IMR-90 (cell line): ENCODE measurements around the gene AUTS2. TPM values are rescaled to one million over a fixed set of nuclear protein-coding genes. Genes with fewer than 3 reads are reported as not detected.

ENCODE experiments used
- ATAC-seq: fragments of 200-7000 bp; cut with Tn5 transposase; 2 replicates; pipeline ENCODE4 v1.9.1; 2020; ENCODE audit warnings: low read depth, mild to moderate bottlenecking, moderate library complexity
- BruUV-seq: library from RNA; stranded (reverse); fragments of 400-500 nt; replicated peaks from 2 replicates; lab custom pipeline; 2021; lab: Mats Ljungman, UMichigan
- CTCF ChIA-PET: fragments of 300-600 bp; formaldehyde crosslinking; extraction: SDS; loops from one replicate; lab custom pipeline; 2021; ENCODE audit warnings: antibody characterized with exemption; lab: Yijun Ruan, JAX
- POLR2A ChIA-PET: fragments of 300-600 bp; sonication (Branson Sonifier 250); formaldehyde crosslinking; loops from one replicate; lab custom pipeline; 2022; ENCODE audit warnings: antibody characterized with exemption; ENCODE audit not compliant: unreplicated experiment; lab: Charles Lee
- DNase-seq: peaks from one replicate; pipeline ENCODE4 v3.0.0; 2013
- H2AFZ ChIP-seq: replicated peaks from 2 replicates; pipeline ENCODE3; 2013; ENCODE audit warnings: low read length, mild to moderate bottlenecking; ENCODE audit not compliant: poor library complexity
- H2AK5ac ChIP-seq: 2 replicates; pipeline ENCODE4 v1.6.1; 2013; ENCODE audit warnings: low read depth, low read length, inconsistent platforms
- H2AK9ac ChIP-seq: replicated peaks from 2 replicates; pipeline ENCODE3; 2013; ENCODE audit warnings: mild to moderate bottlenecking, low read depth, low read length, moderate library complexity; ENCODE audit not compliant: poor library complexity
- H2BK120ac ChIP-seq: 2 replicates; pipeline ENCODE4 v1.6.1; 2013; ENCODE audit warnings: low read depth, low read length, inconsistent platforms
- H2BK15ac ChIP-seq: 3 replicates; pipeline ENCODE4 v1.6.1; 2013; ENCODE audit warnings: low read depth, low read length, inconsistent platforms
- H2BK20ac ChIP-seq: 2 replicates; pipeline ENCODE4 v1.6.1; 2013; ENCODE audit warnings: low read depth, mild to moderate bottlenecking, inconsistent platforms, low read length, moderate library complexity
- H2BK5ac ChIP-seq: 2 replicates; pipeline ENCODE4 v1.6.1; 2013; ENCODE audit warnings: mild to moderate bottlenecking, low read depth, low read length, inconsistent platforms; ENCODE audit not compliant: poor library complexity, severe bottlenecking
- H3K14ac ChIP-seq: replicated peaks from 2 replicates; pipeline ENCODE4 v1.6.1; 2013; ENCODE audit warnings: low read depth, low read length, inconsistent platforms
- H3K18ac ChIP-seq: 2 replicates; pipeline ENCODE4 v1.6.1; 2013; ENCODE audit warnings: low read depth, low read length, control low read depth
- H3K23ac ChIP-seq: 2 replicates; pipeline ENCODE4 v1.6.1; 2013; ENCODE audit warnings: low read depth, low read length, inconsistent platforms
- H3K27ac ChIP-seq: 2 replicates; pipeline ENCODE4 v1.5.1; 2013; ENCODE audit warnings: mild to moderate bottlenecking, control low read depth, low read length; ENCODE audit not compliant: insufficient read depth
- H3K27me3 ChIP-seq: 2 replicates; pipeline ENCODE4 v1.6.1; 2013; ENCODE audit warnings: low read length; ENCODE audit not compliant: control insufficient read depth, insufficient read depth
- H3K36me3 ChIP-seq: 2 replicates; pipeline ENCODE4 v1.6.1; 2013; ENCODE audit warnings: low read length, mixed read lengths; ENCODE audit not compliant: control insufficient read depth, insufficient read depth
- H3K4ac ChIP-seq: 2 replicates; pipeline ENCODE4 v1.6.1; 2013; ENCODE audit warnings: low read depth, low read length, inconsistent platforms
- H3K4me1 ChIP-seq: 2 replicates; pipeline ENCODE4 v1.6.1; 2013; ENCODE audit warnings: low read length, mixed read lengths; ENCODE audit not compliant: control insufficient read depth, insufficient read depth
- H3K4me2 ChIP-seq: 2 replicates; pipeline ENCODE4 v1.6.1; 2013; ENCODE audit warnings: low read depth, mild to moderate bottlenecking, control low read depth, low read length, moderate library complexity
- H3K4me3 ChIP-seq: 2 replicates; pipeline ENCODE4 v1.5.1; 2013; ENCODE audit warnings: low read depth, mild to moderate bottlenecking, control low read depth, low read length, moderate library complexity; ENCODE audit not compliant: insufficient read depth
- H3K56ac ChIP-seq: 2 replicates; pipeline ENCODE4 v1.6.1; 2013; ENCODE audit warnings: low read length, inconsistent platforms; ENCODE audit not compliant: insufficient read depth; ENCODE audit errors: extremely low read depth
- H3K79me1 ChIP-seq, 2 experiments: 2 replicates each; pipeline ENCODE4 v1.6.1; 2013; ENCODE audit warnings: low read length in 2 of 2, inconsistent platforms in 1 of 2, low read depth in 1 of 2
- H3K9ac ChIP-seq: 2 replicates; pipeline ENCODE4 v1.6.1; 2013; ENCODE audit warnings: low read depth, low read length, control low read depth
- H3K9me1 ChIP-seq: 2 replicates; pipeline ENCODE4 v1.6.1; 2013; ENCODE audit warnings: low read length, inconsistent platforms; ENCODE audit not compliant: insufficient read depth
- H3K9me3 ChIP-seq: 2 replicates; pipeline ENCODE4 v1.6.1; 2013; ENCODE audit warnings: low read length; ENCODE audit not compliant: control insufficient read depth, insufficient read depth
- H4K20me1 ChIP-seq: 2 replicates; pipeline ENCODE4 v1.6.1; 2013; ENCODE audit warnings: low read length, inconsistent platforms; ENCODE audit not compliant: insufficient read depth
- H4K5ac ChIP-seq: 2 replicates; pipeline ENCODE4 v1.6.1; 2013; ENCODE audit warnings: mild to moderate bottlenecking, low read depth, low read length, control low read depth
- H4K8ac ChIP-seq, 2 experiments: 2 replicates each; pipeline ENCODE4 v1.6.1; 2013; ENCODE audit warnings: low read depth in 2 of 2, low read length in 2 of 2, control low read depth in 1 of 2, inconsistent platforms in 1 of 2
- H4K91ac ChIP-seq: 2 replicates; pipeline ENCODE4 v1.6.1; 2013; ENCODE audit warnings: low read depth, low read length, inconsistent platforms; ENCODE audit not compliant: insufficient read depth
- BHLHE40 ChIP-seq: fragments of 150-350 bp; IDR thresholded peaks from 2 replicates; pipeline ENCODE4 v1.6.1; 2016; ENCODE audit warnings: mild to moderate bottlenecking, low read depth, low read length
- CEBPB ChIP-seq: IDR thresholded peaks from 2 replicates; pipeline ENCODE4 v1.6.1; 2012; ENCODE audit warnings: low read depth, low read length, improper control_type of control experiment
- CHD1 ChIP-seq: IDR thresholded peaks from 2 replicates; pipeline ENCODE4 v1.6.1; 2012; ENCODE audit warnings: low read depth, low read length, improper control_type of control experiment
- CTCF ChIP-seq: conservative IDR thresholded peaks from 2 replicates; pipeline ENCODE4 v1.5.1; 2012; ENCODE audit warnings: mild to moderate bottlenecking, low read depth, low read length, improper control_type of control experiment
- ELK1 ChIP-seq: fragments of 150-350 bp; IDR thresholded peaks from 2 replicates; pipeline ENCODE4 v1.6.1; 2016; ENCODE audit warnings: low read depth, mild to moderate bottlenecking, low read length, moderate library complexity, borderline replicate concordance
- FOS ChIP-seq: fragments of 150-350 bp; IDR thresholded peaks from 2 replicates; pipeline ENCODE4 v1.6.1; 2016; ENCODE audit warnings: low read depth, low read length
- MAFK ChIP-seq: IDR thresholded peaks from 2 replicates; pipeline ENCODE4 v1.6.1; 2012; ENCODE audit warnings: low read depth, low read length, improper control_type of control experiment
- MXI1 ChIP-seq: IDR thresholded peaks from 2 replicates; pipeline ENCODE4 v1.6.1; 2012; ENCODE audit warnings: low read depth, mild to moderate bottlenecking, low read length, moderate library complexity, borderline replicate concordance
- NFE2L2 ChIP-seq: fragments of 150-350 bp; IDR thresholded peaks from 2 replicates; pipeline ENCODE4 v1.6.1; 2016; ENCODE audit warnings: low read depth, mild to moderate bottlenecking, low read length
- POLR2A ChIP-seq: IDR thresholded peaks from 2 replicates; pipeline ENCODE4 v1.6.1; 2012; ENCODE audit warnings: mild to moderate bottlenecking, low read depth, low read length
- RAD21 ChIP-seq: IDR thresholded peaks from 2 replicates; pipeline ENCODE4 v1.6.1; 2012; ENCODE audit warnings: low read length, improper control_type of control experiment
- RCOR1 ChIP-seq: IDR thresholded peaks from 2 replicates; pipeline ENCODE4 v1.6.1; 2012; ENCODE audit warnings: mild to moderate bottlenecking, low read length, improper control_type of control experiment; ENCODE audit not compliant: insufficient replicate concordance
- RFX5 ChIP-seq: IDR thresholded peaks from 2 replicates; pipeline ENCODE4 v1.8.0; 2012; ENCODE audit warnings: low read depth, mild to moderate bottlenecking, low read length, moderate library complexity
- SMC3 ChIP-seq: fragments of 150-350 bp; IDR thresholded peaks from 2 replicates; pipeline ENCODE4 v1.6.1; 2016; ENCODE audit warnings: low read depth, mild to moderate bottlenecking, antibody characterized with exemption, low read length, moderate library complexity
- USF2 ChIP-seq: fragments of 150-350 bp; IDR thresholded peaks from 2 replicates; pipeline ENCODE4 v1.6.1; 2017; ENCODE audit warnings: mild to moderate bottlenecking, antibody characterized with exemption, low read length, low read depth
- dilution Hi-C: fragments of 300-500 bp; cut with HindIII; formaldehyde crosslinking; loops from one replicate; pipeline ENCODE4 v1.14.3; 2018; ENCODE audit warnings: low sequenced_read_pairs; ENCODE audit not compliant: unreplicated experiment
- in situ Hi-C: fragments of 300-500 bp; cut with MboI; formaldehyde crosslinking; loops from 3 replicates; pipeline ENCODE4 v1.14.3; 2019; ENCODE audit warnings: low sequenced_read_pairs, inconsistent platforms, mixed read lengths
- intact Hi-C: fragments of 100-400 bp; cut with micrococcal nuclease; formaldehyde crosslinking; loops from 2 replicates; pipeline ENCODE4 v1.10.0; 2022
- polyA plus RNA-seq, 3 experiments: library from polyadenylated mRNA; depleted of rRNA; stranded (reverse); fragments of >200 nt; gene quantifications; 2 replicates each; pipeline ENCODE4 v1.2.3, GENCODE V29; 2012; ENCODE audit warnings: low replicate concordance in 1 of 3
- total RNA-seq: library from RNA; depleted of rRNA; stranded (reverse); fragments of >200 nt; gene quantifications from 2 replicates; pipeline ENCODE4 v1.2.3, GENCODE V29; 2012

The AUTS2 gene
- total and polyA plus RNA-seq, 2 of the 4 experiments (the other 2 are of a cell fraction), result 0.90 to 3.0 TPM

- BruUV-seq, result no TSS peak
- H3K27me3 ChIP-seq, result no peaks in the 10 kb centered on the region
- H3K9me1 ChIP-seq, result no peaks in the 10 kb centered on the region
- no peak overlapping the region for H4K91ac ChIP-seq
- intact Hi-C loops (no loop called here), dilution Hi-C loops (no loop called here), in situ Hi-C loops (no loop called here)
- no peak for ATAC-seq
- no peak overlapping the region for H3K14ac ChIP-seq
- H4K8ac ChIP-seq, result no peak overlapping the region
- H3K9me3 ChIP-seq, result no peaks in the 10 kb centered on the region
- no peak overlapping the region for H3K4ac ChIP-seq
- H3K36me3 ChIP-seq, result no peaks in the 10 kb centered on the region
- H3K23ac ChIP-seq, result no peak overlapping the region
- no peak overlapping the region for H2BK20ac ChIP-seq
- no peak overlapping the region for H3K4me2 ChIP-seq
- CTCF ChIA-PET, result no interaction called here
- H3K27ac ChIP-seq, result no peak overlapping the region
- POLR2A ChIA-PET, result interaction anchor here (0.6 kb wide), 1 partner anchor 1121 kb away, joined by 3 read pairs; no protein-coding TSS in a partner anchor
- H3K9ac ChIP-seq, result no peak overlapping the region
- no peak for DNase-seq
- H3K79me1 ChIP-seq, result no peaks in the 10 kb centered on the region
- H3K56ac ChIP-seq, result no peak overlapping the region
- no peaks in the 10 kb centered on the region for H4K20me1 ChIP-seq
- no peak overlapping the region for H2AK9ac ChIP-seq
- no peak overlapping the region for H2BK15ac ChIP-seq
- no peaks in the 10 kb centered on the region for H3K4me1 ChIP-seq
- H3K18ac ChIP-seq, result no peak overlapping the region
- no peak overlapping the region for H3K4me3 ChIP-seq
- no peak overlapping the region for H4K5ac ChIP-seq
- H2AK5ac ChIP-seq, result no peak overlapping the region
- no peak overlapping the region for H2AFZ ChIP-seq
- no peak overlapping the region for H2BK120ac ChIP-seq
- TF ChIP-seq CHD1, result no peak
- no peak for TF ChIP-seq POLR2A
- no peak for TF ChIP-seq SMC3
- no peak for TF ChIP-seq RAD21
- no peak for TF ChIP-seq MAFK
- TF ChIP-seq RCOR1, result no peak
- TF ChIP-seq NFE2L2, result no peak
- TF ChIP-seq RFX5, result no peak
- TF ChIP-seq CTCF, result no peak
- TF ChIP-seq MXI1, result no peak
- TF ChIP-seq CEBPB, result no peak
- no peak for TF ChIP-seq ELK1
- no peak for TF ChIP-seq FOS
- TF ChIP-seq BHLHE40, result no peak
- TF ChIP-seq USF2, result no peak
- H2BK5ac ChIP-seq, result no peak overlapping the region
Observed at GRCh38 chr7:70539205-70539604, 940.9 kb downstream of the AUTS2 start.
